Retina (tissue), 1 donor: ENCODE measurements around the gene MFAP1.
A peak's percentile ranks its signal among the peaks of the same experiment; 100 is the strongest.
"Not testable (repeated sequence)": the region's sequence is repeated elsewhere in the genome, so short reads cannot be mapped to it uniquely, and the experiment has no call there.

Source experiments
- DNase-seq: peaks from one replicate; pipeline ENCODE4 v3.0.0-alpha.2; 2016

MFAP1 gene

DNA sequence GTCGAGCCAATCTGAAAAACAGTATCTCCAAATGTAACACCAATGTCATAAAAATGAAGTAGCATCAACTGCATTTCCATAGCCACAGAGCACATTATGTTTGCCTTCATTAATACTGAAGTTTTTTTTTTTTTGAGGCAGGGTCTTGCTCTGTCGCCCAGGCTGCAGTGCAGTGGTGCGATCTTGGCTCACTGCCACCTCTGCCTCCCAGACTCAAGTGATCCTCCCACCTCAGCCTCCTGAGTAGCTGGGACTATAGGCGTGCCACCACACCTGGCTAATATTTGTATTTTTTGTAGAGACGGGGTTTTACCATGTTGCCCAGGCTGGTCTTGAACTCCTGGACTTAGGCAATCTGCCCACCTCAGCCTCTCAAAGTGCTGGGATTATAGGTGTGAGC lies 9.4 kb downstream of the MFAP1 start:
- not testable (repeated sequence) for DNase-seq

DNA sequence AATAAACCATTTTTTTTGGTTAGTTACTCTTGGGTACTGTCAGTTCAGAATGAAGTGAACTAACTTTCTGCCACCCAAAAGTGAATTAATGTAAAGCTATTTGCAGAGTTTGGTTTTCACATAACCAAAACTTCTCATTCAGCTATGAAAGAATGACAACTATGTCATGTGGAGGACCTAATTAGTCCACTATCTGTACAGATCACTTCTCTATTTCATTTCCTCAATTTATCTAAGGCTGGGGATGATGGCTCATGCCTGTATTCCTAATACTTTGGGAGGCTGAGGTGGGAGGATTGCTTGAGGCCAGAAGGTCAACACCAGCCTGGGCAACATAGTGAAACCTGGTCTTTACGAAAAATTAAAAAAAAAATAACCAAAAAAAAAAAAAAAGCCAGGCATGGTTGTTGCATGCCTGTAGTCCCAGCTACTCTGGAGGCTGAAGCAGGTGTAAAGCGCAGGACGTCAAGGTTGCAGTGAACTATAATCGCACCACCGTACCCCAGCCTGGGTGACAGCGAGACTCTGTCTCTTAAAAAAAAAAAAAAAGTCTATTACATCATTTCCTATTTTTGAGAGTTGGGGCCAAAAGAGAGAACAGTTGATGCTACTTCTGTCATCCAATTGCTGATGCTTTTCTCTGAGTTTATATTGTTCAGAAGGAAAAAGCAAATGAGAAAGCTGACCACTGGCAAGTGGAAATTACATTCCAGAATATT lies 15.4 kb downstream of the MFAP1 start:
- no peak for DNase-seq

DNA sequence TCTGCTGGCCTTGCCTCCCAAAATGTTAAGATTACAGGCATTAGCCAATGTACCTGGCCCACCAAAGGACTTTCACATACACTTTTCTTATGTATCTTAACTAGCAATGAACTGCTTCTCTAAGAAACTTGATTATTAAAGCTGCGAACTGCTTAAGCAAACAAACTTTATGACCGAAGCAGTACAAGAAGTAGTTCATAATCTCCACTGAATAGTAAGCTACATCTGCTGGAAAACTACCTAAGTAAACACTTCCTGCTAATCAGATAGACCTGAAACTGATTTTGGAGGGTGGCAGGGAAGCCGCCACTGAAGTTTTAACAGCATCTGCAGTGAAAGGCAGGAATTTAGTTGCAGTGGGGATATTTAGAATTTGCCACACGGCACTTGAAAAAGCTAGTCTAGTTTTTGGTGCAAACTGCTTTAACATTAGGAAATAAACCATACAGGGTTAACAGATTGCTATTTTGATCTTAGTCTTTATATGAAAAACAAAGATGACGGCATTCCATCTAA lies 16.0 kb downstream of the MFAP1 start:
- no peak for DNase-seq

DNA sequence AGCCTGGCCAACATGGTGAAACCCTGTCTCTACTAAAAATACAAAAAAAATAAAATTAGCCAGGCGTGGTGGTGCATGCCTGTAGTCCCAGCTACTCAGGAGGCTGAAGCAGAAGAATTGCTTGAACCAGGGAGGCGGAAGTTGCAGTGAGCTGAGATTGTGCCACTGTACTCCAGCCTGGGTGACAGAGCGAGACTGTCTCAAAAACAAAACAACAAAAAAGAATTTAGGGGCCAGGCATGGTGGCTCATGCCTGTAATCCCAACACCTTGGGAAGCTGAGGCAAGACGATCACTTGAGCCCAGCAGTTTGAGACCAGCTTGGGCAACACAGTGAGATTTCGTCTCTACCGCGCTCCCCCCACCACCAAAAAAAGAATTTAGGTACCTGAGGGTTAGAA lies 21.8 kb downstream of the MFAP1 start:
- not testable (repeated sequence) for DNase-seq

DNA sequence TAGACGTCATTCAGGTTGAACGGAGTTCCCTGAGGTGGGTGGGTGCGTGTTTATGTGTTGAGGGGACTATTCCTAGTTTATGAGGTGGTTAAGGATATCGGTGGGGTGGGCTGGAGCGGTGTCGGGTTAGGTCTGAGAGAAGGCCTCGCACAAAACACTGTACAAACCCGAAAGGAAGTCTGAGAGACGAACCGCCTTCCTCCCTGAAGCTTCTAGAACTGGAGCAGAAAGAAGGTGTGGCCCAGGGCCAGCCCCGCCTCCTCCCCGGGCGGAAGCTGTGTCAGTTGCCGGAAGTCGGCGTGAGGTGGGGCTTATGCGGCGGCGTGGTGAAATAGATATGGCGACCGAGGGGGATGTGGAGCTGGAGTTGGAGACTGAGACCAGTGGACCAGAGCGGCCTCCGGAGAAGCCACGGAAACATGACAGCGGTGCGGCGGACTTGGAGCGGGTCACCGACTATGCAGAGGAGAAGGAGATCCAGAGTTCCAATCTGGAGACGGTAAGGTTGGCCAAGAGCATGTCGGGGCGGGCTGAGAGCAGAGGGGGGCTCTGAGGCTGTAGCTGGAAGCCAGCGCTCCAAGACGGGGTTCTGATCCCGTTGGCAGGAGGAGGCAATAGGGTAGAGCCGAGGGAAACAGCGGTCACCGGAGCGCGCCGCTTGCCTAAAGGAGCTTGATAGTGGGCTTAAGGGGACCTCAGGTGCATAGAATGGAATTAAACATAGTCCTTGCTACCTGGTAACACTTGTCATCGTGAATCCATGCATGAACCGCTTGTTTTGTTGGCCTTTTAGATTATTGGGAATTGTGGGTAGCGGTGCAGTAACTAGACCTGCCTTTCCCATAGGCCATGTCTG lies 24.0 kb downstream of the MFAP1 start, which contains the start of gene HYPK:
Gene HYPK (plus strand): TSS at position 314 of the 856 bp plus-strand sequence. CDS start 24 bp downstream, at position 338.
- peak; percentile 94 for DNase-seq

DNA sequence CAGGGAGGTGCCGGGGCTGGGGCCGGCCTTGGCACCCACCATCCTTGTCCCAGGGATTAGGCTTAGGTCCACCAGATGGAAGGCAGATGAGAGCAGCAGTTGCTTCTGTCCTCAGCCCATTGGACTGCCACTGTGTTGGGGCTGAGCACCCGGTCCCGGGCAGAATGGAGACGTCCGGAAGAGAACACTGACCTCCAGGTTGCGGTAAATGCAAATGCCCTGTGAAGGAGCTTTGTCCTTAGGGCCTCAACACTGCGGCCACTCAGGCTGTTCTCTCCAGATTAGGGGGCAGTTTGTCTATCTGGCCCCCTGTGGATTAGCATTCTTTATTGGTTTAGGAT lies 24.6 kb downstream of the MFAP1 start, which contains the start of gene SERINC4:
Gene SERINC4 (minus strand): TSS at position 276 of the 341 bp plus-strand sequence. CDS start 234 bp downstream, at position 42.
- DNase-seq = no peak

DNA sequence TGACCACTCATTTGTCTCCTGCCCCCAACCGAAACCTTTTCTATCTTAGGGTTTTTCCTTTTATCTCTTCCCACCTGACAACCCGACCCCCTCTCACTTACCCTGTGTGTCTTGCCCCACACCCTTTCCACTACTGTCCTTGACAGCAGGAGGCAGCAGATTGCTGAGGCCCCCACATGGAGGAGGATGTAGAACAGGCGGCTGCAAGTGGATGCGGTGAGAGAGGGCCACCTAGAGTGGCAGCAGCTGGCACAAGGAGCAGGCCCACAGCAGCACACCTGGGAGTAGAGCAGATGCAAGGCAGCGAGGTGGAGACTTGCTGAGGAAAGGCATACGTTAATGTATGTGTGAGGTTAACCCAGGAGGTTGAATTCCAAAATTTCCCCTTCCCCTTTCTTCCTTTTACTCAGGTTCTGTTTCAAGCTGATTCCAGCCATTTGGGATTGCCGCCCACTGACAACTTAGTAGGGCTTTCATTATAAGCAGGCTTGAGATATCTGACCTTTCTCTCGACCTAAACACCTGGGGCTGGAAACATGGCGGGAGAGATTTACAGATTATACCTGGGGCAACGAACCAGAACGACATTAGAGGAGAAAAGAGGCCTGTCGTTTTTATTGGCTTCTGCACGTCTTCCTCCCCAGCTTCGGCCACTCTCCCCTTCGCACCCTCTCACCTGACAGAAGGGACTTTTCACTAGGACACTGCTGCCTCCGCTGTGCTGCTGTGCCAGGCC lies 25.1 kb downstream of the MFAP1 start:
- no peak for DNase-seq

DNA sequence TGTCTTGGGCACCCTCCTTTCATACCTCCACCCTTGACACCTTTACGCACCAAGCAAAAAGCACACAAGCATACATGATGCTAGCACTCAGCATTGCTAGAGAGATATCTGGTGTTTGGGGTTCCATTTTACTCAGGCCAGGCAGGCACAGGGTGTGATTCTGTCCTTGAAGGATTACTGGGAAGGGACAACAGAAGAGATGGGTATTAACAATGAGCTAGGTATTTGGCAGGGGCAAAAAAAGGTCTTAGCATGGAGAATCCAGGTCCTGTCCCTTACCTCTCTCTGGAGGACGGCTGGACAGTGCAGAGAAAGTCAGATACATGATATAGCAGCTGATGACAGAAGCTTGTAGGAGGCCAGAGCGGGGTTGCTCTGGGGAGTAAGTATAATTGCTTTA lies 27.9 kb downstream of the MFAP1 start:
- no peak for DNase-seq

DNA sequence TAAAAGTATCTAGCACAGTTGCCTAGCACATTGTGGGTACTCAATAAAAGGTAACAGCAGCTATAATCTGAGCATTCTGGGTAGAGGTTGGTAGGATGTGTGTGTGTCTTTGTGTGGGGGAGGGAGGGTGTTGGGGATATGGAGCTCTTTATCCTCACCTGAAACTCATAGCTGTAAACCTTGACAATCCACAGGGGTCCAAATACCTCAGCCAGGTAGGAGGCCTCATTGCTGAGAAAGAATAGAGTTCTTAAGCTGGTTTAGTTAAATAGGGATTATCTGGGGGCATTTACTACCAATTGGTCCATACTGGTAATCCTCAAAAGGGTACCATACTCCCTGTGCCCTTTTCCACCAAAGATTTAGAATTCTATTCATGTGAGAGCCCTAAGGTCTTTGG lies 28.5 kb downstream of the MFAP1 start:
- DNase-seq = no peak

DNA sequence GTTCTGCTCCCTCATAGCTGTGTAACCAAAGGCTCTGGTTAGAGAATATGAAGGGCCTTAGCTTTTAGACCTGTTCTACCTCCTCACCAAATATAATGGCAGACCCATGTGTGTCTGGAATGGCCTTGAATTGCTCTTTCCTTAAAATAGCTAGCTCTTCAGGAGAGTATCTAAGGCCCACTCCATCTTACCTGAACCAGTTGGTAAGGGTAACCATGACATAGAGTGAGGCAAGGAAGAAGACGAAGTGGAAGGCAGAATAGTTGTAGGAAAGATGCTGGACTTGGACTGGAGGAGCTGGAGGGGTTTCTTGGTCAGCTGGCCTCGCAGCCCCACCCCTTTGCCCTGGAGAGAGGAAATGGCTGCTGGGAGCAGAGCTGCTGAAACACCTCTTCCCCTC lies 29.3 kb downstream of the MFAP1 start:
- DNase-seq = no peak

DNA sequence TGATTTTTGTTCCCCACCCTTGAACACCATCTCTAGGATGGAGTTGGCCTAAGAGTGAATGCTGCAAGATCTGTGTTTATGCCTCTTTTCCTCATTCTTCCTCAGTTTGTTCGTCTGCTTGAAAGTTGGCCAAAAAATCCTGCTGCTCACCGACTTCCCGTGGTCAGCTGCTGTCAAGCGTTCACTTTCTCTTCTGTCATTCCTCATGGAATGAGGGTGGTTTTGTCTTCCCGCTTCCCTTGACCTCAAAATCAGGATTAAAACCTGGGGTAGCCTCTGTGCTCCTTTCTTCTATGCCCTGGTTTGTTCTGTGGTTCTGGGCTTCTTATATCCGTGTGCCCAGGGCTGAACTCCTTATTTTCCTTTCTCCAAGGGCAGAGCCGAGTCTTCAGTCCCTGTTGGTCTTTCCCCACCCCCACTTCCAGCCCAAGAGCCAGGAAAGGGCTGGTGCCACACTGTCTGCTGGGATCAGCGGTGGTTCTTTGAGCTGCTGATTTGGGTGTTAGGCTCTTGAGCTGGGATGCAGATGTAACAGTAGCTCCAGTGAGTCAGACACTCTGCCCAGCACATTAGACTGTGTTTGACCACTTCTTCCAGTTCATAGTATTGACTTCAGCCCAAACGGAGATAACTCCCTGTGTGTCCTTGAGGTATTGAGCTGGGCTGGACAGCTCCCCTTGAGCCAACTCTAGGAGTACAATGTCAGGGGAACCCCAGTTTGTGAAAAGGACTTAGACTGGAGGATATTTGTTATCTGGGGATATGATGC lies 30.0 kb downstream of the MFAP1 start:
- DNase-seq = no peak

DNA sequence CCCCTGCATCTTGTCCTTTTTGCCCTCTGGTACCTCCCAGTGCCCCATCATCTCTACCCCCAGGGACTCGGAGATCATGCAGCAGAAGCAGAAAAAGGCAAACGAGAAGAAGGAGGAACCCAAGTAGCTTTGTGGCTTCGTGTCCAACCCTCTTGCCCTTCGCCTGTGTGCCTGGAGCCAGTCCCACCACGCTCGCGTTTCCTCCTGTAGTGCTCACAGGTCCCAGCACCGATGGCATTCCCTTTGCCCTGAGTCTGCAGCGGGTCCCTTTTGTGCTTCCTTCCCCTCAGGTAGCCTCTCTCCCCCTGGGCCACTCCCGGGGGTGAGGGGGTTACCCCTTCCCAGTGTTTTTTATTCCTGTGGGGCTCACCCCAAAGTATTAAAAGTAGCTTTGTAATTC lies 30.8 kb downstream of the MFAP1 start:
- DNase-seq = no peak

DNA sequence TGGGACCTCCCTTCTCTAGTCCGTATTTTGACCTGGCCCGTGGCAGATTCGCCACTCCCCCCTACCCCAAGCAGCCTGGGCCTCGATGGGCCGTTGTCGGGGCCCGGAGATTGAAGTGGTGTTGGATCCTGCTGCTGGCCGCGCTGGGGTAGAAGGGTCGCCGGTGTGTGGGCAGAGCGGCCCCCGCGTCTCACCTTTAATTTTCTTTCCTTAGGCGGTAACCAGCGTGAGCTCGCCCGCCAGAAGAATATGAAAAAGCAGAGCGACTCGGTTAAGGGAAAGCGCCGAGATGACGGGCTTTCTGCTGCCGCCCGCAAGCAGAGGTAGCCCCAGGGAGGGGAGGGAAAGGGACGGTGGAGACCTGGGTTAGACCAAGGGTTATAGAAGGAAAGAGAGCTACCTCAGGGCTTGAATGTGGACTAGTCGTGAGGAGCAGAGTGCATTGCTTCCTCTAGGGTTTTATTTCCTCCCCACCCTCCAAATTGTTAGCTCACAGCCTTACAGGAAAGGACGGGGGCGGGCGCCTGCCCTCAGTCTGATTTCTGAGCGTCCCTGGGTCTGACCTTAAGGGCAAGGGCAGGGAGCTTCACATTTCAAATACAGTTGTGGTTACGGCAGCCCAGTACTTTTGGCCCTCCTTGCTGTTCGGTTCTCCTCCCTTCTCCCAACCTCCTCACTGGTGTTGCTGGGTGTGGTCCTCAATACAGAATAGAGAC lies 31.6 kb downstream of the MFAP1 start:
- no peak for DNase-seq

DNA sequence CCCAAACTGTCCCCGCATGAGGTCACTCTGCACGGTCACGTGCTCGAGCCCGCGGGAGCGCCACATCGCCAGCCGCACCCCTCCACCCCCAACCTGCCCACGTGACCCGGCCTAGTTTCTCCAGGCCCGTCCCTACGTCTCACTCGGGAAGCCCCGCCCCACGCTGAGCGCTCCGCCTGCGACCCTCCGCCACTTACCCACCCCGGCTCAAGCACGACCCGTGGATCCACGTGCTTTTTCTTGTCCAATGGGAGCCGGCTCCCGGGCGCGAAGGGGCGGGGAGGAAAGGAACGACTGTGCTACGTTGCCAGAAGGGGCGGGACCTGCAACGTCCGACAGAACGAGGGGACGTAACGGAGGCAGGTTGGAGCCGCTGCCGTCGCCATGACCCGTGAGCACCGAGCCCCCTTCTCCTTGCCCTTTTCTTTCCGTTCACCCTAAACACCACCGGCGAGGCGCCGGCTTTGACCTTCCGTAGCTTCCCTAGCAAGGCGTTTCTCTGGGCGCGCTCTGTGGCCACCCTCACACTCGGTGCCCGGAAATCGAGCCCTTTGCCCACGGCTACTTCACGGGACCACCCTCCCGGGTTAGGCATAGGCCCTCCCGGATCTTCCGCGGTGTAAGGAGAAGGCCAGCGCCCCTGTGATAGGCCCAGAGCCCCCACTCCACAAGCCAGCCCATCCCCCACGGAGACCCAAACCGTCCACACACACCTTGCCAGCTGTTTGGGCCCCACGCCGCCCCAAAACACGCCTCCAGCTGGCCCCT lies 32.3 kb downstream of the MFAP1 start, which contains the start of gene SERF2:
Gene SERF2 (plus strand): TSS at position 328 of the 768 bp plus-strand sequence. CDS start 57 bp downstream, at position 385.
- peak; percentile 97 for DNase-seq

DNA sequence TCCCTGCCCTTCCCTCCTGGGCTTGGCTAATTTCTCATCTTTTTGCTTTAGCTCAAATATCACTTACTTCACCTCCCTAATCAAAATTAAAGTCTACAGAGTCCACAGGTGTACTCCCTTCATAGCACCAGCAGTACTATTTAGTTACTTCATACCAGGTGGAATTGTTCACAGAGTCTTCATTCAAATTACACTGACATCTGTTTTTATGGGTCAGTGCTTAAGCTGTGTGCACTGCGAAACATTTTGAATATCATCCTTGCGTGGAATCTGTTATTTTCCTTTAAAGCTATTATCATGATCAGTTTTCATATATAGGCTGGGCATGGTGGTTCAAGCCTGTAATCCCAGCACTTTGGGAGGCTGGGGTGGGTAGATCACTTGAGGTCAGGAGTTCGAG lies 35.1 kb downstream of the MFAP1 start:
- no peak for DNase-seq

DNA sequence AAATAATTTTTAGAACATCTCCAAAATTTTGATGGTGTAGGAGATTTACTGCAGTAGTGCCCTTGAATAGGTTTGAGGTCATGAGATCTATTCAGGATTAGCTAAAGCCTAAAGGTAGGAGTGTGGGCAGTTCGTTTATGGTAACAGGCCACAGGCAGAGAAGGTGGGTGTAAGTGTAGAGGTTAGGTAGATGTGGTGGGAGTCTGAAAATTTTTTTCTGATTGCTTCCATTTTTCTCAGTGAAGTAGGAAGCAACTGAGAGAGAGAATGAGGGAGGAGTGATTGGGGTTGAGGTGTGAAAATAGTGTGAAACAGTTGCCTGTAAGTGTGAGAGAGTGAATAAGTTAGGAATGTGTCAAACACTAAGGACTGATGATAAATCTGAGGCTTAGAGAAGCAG lies 45.5 kb downstream of the MFAP1 start:
- DNase-seq = no peak

DNA sequence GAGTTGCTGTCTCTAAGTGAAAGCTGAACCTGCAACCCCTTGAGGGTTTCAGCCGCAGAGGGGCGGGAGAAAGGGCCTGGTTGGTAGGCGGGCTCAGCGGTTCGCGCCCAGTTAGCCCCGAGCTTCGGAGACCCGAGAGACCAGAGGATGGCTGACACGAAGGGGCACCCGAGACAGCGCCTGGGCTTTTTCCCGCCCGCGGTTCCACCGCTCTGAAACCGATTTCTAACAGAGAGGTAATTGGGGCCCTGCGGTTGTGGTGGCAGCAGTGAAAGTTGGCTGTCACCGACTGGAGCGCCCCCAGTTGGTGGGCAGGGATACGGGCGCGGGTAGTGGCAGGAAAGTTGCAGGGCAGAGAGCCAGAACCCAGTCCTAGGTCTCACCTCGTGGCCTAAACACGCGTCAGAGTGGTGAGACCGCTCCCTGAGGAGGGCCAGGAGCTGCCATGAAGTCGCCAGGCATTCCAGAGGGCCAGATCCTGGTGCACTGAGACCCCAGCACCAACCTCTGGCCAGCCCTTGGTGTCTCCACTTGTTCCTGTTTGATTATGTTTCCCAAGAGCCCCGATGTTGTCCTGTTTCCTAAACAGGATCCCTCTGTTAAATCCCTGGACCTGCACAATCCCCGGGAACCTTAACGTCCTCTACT lies 47.1 kb downstream of the MFAP1 start:
- DNase-seq = peak; percentile 91

DNA sequence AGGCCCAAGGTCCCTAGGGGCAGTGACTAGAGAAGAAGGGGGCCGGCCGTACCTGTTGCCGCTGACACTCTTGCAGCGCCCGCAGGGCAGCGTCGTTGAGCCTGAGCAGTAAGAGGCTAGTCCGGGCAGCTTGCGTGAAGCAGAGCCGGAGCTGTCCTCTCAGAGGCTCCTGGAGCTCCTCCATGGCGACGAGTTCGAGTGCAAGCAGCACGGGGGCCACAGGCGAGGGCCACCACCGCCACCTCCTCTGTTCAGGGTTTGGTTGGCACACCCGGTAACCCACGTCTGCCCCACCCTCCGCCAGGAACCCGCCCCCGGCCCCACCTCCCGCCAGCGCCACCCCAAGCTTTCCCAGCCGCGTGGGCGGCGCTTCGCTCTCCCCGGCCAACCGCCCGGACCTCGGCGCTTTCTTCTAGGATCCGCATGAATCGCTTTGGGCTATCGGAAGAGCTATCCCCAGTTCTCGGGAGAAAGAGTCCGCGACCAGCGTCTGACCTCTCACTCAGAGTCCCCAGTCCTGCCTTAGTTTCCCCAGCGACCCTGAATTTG lies 47.7 kb downstream of the MFAP1 start, which contains the start of gene ELL3:
Gene ELL3 (minus strand): TSS at position 249 of the 549 bp plus-strand sequence. CDS start 65 bp downstream, at position 184.
- DNase-seq = no peak

DNA sequence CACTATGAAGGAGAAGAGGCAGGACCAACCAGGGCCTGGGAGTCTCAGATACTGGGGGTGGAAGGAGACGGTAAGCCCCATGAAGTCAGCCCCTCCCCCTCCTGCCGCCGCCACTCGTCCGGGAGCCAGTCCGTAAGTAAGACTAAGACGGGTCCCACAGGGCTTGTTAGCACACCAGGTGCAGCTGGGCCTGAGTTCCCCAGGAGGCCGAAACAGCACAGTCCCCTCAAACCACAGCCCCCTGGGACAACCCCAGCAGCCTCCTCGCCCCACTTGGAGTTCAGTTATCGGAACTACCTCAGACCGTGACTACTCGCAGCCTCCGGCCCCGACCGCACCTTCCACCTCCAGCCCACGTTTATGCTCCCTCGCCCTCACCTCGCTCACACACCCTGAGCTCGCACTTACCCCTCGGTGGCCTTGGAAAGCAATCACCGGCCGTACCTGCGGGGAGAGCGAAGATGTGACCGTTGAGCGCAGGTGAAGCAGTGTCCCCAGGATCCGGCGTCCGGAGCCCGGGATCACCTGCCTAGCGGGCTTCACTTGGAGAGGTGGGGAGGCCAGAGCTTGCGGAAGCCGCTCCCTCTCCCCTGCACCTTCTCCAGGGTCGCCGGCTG lies 48.3 kb downstream of the MFAP1 start:
- DNase-seq = peak; percentile 65
